MM.1S (cell line): ENCODE measurements around the gene SLC4A4.

Experiments used
- CTCF ChIP-seq: fragments of 300-600 bp; sonication (generic); IDR thresholded peaks from 2 replicates; pipeline ENCODE4 v1.5.1; 2016; ENCODE audit warnings: antibody characterized with exemption, low read length, mixed read lengths
- EZH2 ChIP-seq: fragments of 300-600 bp; sonication (generic); optimal IDR thresholded peaks from 2 replicates; pipeline ENCODE3; 2017; ENCODE audit warnings: low read depth, mild to moderate bottlenecking, antibody characterized with exemption, low read length, mixed read lengths
- EZH2phosphoT487 ChIP-seq: fragments of 300-600 bp; sonication (generic); IDR thresholded peaks from 2 replicates; pipeline ENCODE4 v1.6.1; 2018; ENCODE audit warnings: antibody characterized with exemption, low read length

- TF ChIP-seq CTCF (no peak), EZH2 (no peak), EZH2phosphoT487 (no peak)
These were observed 198.8 kb downstream of the SLC4A4 start for GRCh38 chr4:71537551-71538065.
